HG03432 (cell line): ENCODE results near the gene DLX2.
"Not testable (repeated sequence)": the region's sequence is repeated elsewhere in the genome, so short reads cannot be mapped to it uniquely, and the experiment has no call there.

ENCODE experiments used
- ATAC-seq: cut with Tn5 transposase; IDR thresholded peaks from one replicate; pipeline ENCODE4 v1.9.1; 2021; ENCODE audit warnings: mild to moderate bottlenecking, moderate library complexity; ENCODE audit not compliant: unreplicated experiment

DLX2 gene

GRCh38 chr2:172083628-172084394 is 18.9 kb downstream of the DLX2 start:
- ATAC-seq: no peak

- ATAC-seq: no peak
Observed at GRCh38 chr2:172082944-172083627, 19.6 kb downstream of the DLX2 start.

- no peak for ATAC-seq
Observed at GRCh38 chr2:172082105-172082943, 20.4 kb downstream of the DLX2 start.

GRCh38 chr2:172081221-172082022 is 21.3 kb downstream of the DLX2 start:
- no peak for ATAC-seq

GRCh38 chr2:172080641-172081220 is 22.0 kb downstream of the DLX2 start:
- no peak for ATAC-seq

GRCh38 chr2:172079838-172080640 is 22.7 kb downstream of the DLX2 start:
- ATAC-seq: no peak

GRCh38 chr2:172079416-172079815 is 23.3 kb downstream of the DLX2 start:
- no peak for ATAC-seq

- ATAC-seq: no peak
Observed at GRCh38 chr2:172074254-172074653, 28.4 kb downstream of the DLX2 start.

GRCh38 chr2:172073518-172073917 is 29.2 kb downstream of the DLX2 start:
- no peak for ATAC-seq

GRCh38 chr2:172072706-172073105 is 30.0 kb downstream of the DLX2 start:
- no peak for ATAC-seq

- ATAC-seq: no peak
Observed at GRCh38 chr2:172072303-172072702, 30.4 kb downstream of the DLX2 start.

- ATAC-seq: no peak
Observed at GRCh38 chr2:172070936-172071335, 31.8 kb downstream of the DLX2 start.

- ATAC-seq: not testable (repeated sequence)
Observed at GRCh38 chr2:172067905-172068304, 34.8 kb downstream of the DLX2 start.

- ATAC-seq: no peak
Observed at GRCh38 chr2:172066394-172066886, 36.3 kb downstream of the DLX2 start.

GRCh38 chr2:172065111-172065510 is 37.6 kb downstream of the DLX2 start:
- no peak for ATAC-seq

- no peak for ATAC-seq
Observed at GRCh38 chr2:172063446-172063845, 39.3 kb downstream of the DLX2 start.

- no peak for ATAC-seq
Observed at GRCh38 chr2:172062402-172063004, 40.2 kb downstream of the DLX2 start.

GRCh38 chr2:172060118-172060517 is 42.6 kb downstream of the DLX2 start:
- ATAC-seq: not testable (repeated sequence)

- no peak for ATAC-seq
Observed at GRCh38 chr2:172058660-172059059, 44.0 kb downstream of the DLX2 start.
